DOHH2 (cell line): ENCODE data around the gene CIAO2B.

ENCODE experiments used
- H3F3A ChIP-seq: fragments of 200-600 bp; sonication (generic), shearing (Covaris generic); 2 replicates; pipeline ENCODE4 v1.6.0; 2016; ENCODE audit warnings: antibody characterized with exemption, mild to moderate bottlenecking; ENCODE audit not compliant: control insufficient read depth, insufficient read depth
- H3K27ac ChIP-seq: fragments of 200-600 bp; sonication (generic); 2 replicates; pipeline ENCODE4 v1.5.1; 2014; ENCODE audit warnings: low read depth, mild to moderate bottlenecking, low read length, moderate library complexity
- H3K27me3 ChIP-seq: fragments of 200-600 bp; sonication (generic); 2 replicates; pipeline ENCODE4 v1.6.1; 2014; ENCODE audit warnings: mild to moderate bottlenecking, low read length, mixed read lengths; ENCODE audit not compliant: control insufficient read depth
- H3K36me3 ChIP-seq: fragments of 200-600 bp; sonication (generic); 2 replicates; pipeline ENCODE4 v1.6.1; 2014; ENCODE audit warnings: mild to moderate bottlenecking, low read length, moderate library complexity, mixed read lengths; ENCODE audit not compliant: control insufficient read depth
- H3K4me1 ChIP-seq: fragments of 200-600 bp; sonication (generic); 2 replicates; pipeline ENCODE4 v1.6.1; 2014; ENCODE audit warnings: mild to moderate bottlenecking, low read length, mixed read lengths; ENCODE audit not compliant: control insufficient read depth
- H3K4me2 ChIP-seq: fragments of 200-600 bp; sonication (generic); 2 replicates; pipeline ENCODE4 v1.6.0; 2014; ENCODE audit warnings: mild to moderate bottlenecking, low read length, moderate library complexity
- H3K4me3 ChIP-seq: fragments of 200-600 bp; sonication (generic); 2 replicates; pipeline ENCODE4 v1.5.1; 2014; ENCODE audit warnings: mild to moderate bottlenecking, low read length, mixed read lengths
- H3K79me2 ChIP-seq: fragments of 200-600 bp; sonication (generic); 2 replicates; pipeline ENCODE4 v1.6.1; 2014; ENCODE audit warnings: mild to moderate bottlenecking, low read length, mixed read lengths; ENCODE audit not compliant: control insufficient read depth
- H3K9me2 ChIP-seq: fragments of 200-600 bp; sonication (generic); replicated peaks from 2 replicates; pipeline ENCODE4 v1.6.1; 2014; ENCODE audit warnings: mild to moderate bottlenecking, low read length, mixed read lengths; ENCODE audit not compliant: control insufficient read depth
- H3K9me3 ChIP-seq: fragments of 200-600 bp; sonication (generic); 2 replicates; pipeline ENCODE4 v1.6.1; 2014; ENCODE audit warnings: antibody characterized with exemption, low read length, mixed read lengths; ENCODE audit not compliant: control insufficient read depth, insufficient read depth
- H4K20me1 ChIP-seq: fragments of 200-600 bp; sonication (generic); 2 replicates; pipeline ENCODE4 v1.6.0; 2014; ENCODE audit warnings: low read depth, mild to moderate bottlenecking, antibody characterized with exemption, low read length, moderate library complexity; ENCODE audit not compliant: control insufficient read depth, insufficient read depth
- EZH2phosphoT487 ChIP-seq: fragments of 200-600 bp; sonication (generic); IDR thresholded peaks from 2 replicates; pipeline ENCODE4 v1.6.1; 2017; ENCODE audit warnings: borderline replicate concordance, mild to moderate bottlenecking, antibody characterized with exemption, low read length, moderate library complexity, mixed read lengths
- TF ChIP-seq, protein P1 (sequence below): fragments of 200-600 bp; sonication (generic); IDR thresholded peaks from one replicate; pipeline ENCODE4 v1.5.1; 2014; ENCODE audit warnings: antibody characterized with exemption, mild to moderate bottlenecking, low read depth, low read length; ENCODE audit not compliant: poor library complexity, severe bottlenecking

Gene CIAO2B

DNA sequence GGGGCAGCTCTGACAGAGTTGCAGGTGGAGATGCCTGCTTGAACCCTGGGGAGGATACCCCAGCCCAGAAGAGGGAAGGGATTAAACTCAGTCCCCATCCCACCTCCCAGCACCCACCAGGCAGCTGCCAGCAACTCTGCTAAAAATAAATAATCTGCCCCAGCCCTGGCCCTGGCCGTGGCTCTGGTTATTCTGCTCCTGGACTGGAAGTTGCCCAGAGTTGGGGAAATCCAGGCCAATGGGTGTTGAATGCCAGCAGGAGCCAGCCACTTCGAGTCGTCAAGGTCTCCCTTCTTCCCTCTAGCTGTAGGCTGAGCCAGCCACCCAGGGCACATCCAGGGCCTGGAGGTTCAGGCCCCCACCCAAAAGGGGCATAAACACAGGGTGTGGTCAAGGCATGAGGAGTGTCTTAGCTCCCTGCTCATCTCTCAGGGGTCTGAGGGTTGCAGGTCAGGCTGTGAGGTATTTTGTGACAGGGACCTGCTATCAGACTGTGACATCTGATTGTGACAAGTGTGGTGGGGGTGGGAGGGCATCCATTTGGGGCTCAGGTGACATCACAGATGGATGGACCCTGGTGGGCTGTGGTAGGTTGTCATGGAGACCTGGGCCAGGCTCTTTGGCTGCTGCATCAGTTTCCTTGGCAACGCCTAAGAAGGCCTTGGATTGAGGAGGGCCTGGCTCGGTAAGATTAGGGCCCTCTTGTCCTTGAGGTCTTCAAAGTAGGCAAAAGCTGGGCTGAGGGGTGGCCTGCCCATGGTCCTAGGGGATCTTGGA lies 7.8 kb downstream of the CIAO2B start:
- H3F3A ChIP-seq: 0 out of 2 replicates have a peak, but pooled peaks cover 3% of the 10 kb centered on the region
- H3K4me1 ChIP-seq: no peaks in the 10 kb centered on the region
- TF ChIP-seq EZH2phosphoT487: no peak
- TF ChIP-seq, protein P1, sequence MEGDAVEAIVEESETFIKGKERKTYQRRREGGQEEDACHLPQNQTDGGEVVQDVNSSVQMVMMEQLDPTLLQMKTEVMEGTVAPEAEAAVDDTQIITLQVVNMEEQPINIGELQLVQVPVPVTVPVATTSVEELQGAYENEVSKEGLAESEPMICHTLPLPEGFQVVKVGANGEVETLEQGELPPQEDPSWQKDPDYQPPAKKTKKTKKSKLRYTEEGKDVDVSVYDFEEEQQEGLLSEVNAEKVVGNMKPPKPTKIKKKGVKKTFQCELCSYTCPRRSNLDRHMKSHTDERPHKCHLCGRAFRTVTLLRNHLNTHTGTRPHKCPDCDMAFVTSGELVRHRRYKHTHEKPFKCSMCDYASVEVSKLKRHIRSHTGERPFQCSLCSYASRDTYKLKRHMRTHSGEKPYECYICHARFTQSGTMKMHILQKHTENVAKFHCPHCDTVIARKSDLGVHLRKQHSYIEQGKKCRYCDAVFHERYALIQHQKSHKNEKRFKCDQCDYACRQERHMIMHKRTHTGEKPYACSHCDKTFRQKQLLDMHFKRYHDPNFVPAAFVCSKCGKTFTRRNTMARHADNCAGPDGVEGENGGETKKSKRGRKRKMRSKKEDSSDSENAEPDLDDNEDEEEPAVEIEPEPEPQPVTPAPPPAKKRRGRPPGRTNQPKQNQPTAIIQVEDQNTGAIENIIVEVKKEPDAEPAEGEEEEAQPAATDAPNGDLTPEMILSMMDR: no peak
- H3K9me2 ChIP-seq: no peaks in the 10 kb centered on the region
- peaks cover 34% of the 10 kb centered on the region for H3K27me3 ChIP-seq
- H4K20me1 ChIP-seq: no peaks in the 10 kb centered on the region
- no peak overlapping the region for H3K27ac ChIP-seq
- H3K79me2 ChIP-seq: no peaks in the 10 kb centered on the region
- H3K4me2 ChIP-seq: no peak overlapping the region
- peaks cover 2% of the 10 kb centered on the region; the same call in 1 of the 2 replicates for H3K36me3 ChIP-seq
- no peak overlapping the region for H3K4me3 ChIP-seq
- no peaks in the 10 kb centered on the region for H3K9me3 ChIP-seq

- no peaks in the 10 kb centered on the region for H3K4me1 ChIP-seq
- no peaks in the 10 kb centered on the region for H3K79me2 ChIP-seq
- H4K20me1 ChIP-seq: no peaks in the 10 kb centered on the region
- H3K4me2 ChIP-seq: no peak within 1 kb of the TSS
- H3K9me3 ChIP-seq: no peaks in the 10 kb centered on the region
- TF ChIP-seq EZH2phosphoT487: peak; percentile 73; the same call in 1 of the 2 replicates
- TF ChIP-seq, protein P1: no peak
- no peak within 1 kb of the TSS for H3K4me3 ChIP-seq
- no peak within 1 kb of the TSS for H3K27ac ChIP-seq
- H3K9me2 ChIP-seq: no peaks in the 10 kb centered on the region
- H3K27me3 ChIP-seq: peaks cover 40% of the 10 kb centered on the region
- 0 out of 2 replicates have a peak, but pooled peaks cover 3% of the 10 kb centered on the region for H3F3A ChIP-seq
- H3K36me3 ChIP-seq: no peaks in the 10 kb centered on the region
Measured at GRCh38 chr16:66925322-66925840, 8.8 kb downstream of the CIAO2B start, which contains the start of gene RRAD. Gene RRAD, minus strand, starts transcription at chr16:66925535. Its CDS starts 356 bp downstream, at chr16:66925179.

- TF ChIP-seq, protein P1: peak; percentile 21
- no peak for TF ChIP-seq EZH2phosphoT487
- H3K79me2 ChIP-seq: no peaks in the 10 kb centered on the region
- no peaks in the 10 kb centered on the region for H3K9me3 ChIP-seq
- 0 out of 2 replicates have a peak, but pooled peaks cover 3% of the 10 kb centered on the region for H3F3A ChIP-seq
- H4K20me1 ChIP-seq: no peaks in the 10 kb centered on the region
- H3K27ac ChIP-seq: no peak overlapping the region
- no peak overlapping the region for H3K4me2 ChIP-seq
- no peaks in the 10 kb centered on the region for H3K36me3 ChIP-seq
- peaks cover 45% of the 10 kb centered on the region for H3K27me3 ChIP-seq
- H3K4me1 ChIP-seq: no peaks in the 10 kb centered on the region
- H3K9me2 ChIP-seq: no peaks in the 10 kb centered on the region
- no peak overlapping the region for H3K4me3 ChIP-seq
Measured at GRCh38 chr16:66924527-66925321, 9.5 kb downstream of the CIAO2B start.
